Activated CD4-positive, CD25-positive, alpha-beta regulatory T cell treated with anti-CD3 and anti-CD28 coated beads, Interleukin-2, amount 50 U/mL, for 16 hours (primary cell): Measurements from ENCODE around the gene LRTM2.
A peak's percentile ranks its signal among the peaks of the same experiment; 100 is the strongest.

Experiments used
- DNase-seq: peaks from one replicate; pipeline ENCODE4 v3.0.0-alpha.2; 2020; ENCODE audit warnings: low read depth, low spot score

The LRTM2 gene

DNA sequence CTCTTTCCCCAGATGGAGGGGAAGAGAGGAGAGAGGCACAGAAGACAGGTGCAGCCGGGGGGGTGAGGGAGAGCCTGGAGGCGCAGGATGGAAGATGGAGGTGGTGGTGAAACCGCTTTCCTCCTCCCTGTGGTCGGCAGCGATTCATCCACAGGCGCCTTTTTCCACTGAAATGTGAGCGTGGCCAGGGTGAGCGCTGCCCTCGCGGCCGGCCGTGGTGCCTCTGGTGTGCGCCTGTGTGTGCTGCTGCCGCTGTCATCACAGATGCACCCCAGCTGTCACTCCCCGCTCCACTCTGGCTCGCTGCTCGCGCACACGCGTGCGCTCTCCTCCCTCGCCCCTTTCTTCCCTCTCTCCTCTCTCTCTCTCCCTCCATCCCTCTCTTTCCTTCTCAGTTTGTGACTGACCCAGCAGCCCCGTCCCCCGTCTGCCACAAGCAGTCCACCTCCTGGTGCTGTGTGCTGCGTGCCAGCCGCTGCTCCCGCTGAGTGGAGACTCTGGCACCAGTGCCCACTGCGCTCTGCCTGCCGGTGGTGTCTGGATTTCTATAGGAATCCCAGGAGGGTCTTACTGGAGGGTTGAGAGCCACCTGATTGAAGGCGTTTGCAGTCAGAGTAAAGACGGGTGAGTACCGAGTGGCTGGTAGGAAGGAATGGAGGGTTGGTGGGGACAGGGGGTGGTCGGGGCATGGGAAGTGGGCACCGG lies at the start of gene LRTM2:
Gene LRTM2 (plus strand): TSS at position 375 of the 705 bp plus-strand sequence. CDS start 7,584 bp downstream, outside the sequence.
- DNase-seq, result no peak

DNA sequence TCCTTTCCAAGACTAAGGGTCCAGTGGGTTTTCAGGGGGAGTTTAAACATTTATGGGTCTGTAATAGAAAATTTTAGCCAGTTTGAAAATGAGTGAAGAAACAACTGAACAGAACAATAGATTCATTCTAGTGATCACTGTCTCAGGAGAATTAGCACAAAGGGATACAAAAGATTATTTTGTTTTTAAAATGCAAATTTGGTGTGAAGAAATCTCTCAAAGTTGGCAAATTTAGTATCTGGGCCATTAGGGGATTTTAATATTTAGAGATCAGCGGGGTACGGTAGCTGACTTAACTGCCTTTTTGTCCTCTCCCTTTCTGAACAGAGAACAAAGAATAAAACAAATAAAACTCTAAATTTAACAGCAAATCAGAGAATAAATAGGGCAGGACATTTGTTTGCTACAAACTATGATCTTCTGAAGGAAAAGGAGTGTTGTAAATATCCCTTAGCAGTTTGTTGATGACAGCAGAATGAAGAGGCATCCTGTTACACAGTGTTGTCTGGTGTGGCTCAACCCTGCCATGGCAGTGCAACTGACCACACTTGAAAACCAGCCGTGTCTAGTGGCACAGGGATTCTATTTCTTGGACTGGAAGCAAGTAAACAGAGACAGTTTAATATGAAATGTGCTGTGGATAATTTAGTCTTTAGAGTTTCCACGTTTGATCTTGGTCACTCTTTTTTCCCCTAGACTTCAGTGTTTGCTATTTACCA lies 46.3 kb upstream of the LRTM2 start:
- DNase-seq, result no peak

DNA sequence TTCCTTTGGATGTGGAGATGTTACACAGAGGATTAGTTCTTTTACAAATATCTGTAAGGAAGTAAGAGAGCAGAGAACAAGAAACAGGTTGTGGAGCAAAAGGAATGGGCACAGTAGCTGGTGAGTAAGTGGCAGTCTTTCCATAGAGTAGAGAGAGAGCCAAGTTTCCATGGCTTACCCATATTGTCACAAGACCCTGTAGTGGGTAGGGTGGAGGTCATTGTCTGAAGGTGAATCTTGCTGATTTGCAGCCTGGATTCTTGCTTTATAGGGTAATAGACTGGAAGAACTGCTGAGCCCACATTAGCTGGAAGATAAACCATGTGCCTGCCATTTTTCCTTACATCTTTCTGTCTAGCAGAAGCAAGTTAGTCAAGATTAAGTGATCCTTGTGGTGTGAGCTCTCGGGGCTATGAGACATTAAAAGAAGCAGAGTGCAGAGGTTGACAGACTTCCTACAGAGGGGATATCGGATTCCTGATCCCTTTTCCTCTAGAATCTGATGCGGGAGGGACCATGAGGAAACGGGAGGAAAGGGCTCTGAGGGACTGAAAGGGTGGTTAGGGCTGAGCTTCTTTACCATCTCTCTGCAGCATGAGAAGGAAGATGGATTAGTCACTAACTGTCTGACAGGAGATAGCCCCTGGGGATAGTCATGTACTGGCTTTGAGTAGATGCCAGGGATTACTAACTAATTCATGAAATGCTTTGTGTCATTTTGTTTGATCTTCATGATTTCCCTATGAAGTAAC lies 44.0 kb upstream of the LRTM2 start:
- no peak for DNase-seq

DNA sequence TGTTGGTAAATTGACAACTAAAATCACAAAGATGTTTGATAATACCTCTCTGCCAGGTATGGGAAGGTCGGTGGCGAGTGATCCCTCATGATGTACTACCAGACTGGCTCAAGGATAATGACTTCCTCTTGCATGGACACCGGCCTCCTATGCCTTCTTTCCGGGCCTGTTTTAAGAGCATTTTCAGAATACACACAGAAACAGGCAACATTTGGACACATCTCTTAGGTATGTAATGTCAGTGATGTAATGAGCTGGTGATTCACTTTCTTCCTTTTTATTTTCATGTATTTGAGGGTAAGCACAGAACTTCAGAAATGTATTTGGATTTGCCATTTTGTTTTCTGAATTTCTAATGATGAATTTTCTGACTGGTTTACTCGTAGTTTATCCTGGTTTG lies 42.6 kb upstream of the LRTM2 start:
- DNase-seq, result no peak

DNA sequence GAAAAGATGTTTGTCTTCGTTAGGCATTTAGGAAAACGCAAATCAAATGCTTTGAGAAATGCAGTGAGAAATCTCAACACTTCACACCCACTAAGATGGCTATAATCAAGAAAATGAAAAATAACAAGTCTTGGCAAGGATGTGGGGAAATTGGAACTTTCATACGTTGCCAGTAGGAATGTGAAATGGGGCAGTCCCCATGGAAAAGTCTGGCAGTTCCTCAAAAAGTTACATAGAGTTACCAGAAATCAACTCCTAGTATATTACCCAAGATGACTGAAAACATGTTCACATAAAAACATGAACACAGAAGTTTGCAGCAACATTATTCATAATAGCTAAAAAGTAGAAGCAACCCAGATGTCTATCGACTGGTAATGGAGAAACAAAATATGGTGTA lies 41.5 kb upstream of the LRTM2 start:
- no peak for DNase-seq

DNA sequence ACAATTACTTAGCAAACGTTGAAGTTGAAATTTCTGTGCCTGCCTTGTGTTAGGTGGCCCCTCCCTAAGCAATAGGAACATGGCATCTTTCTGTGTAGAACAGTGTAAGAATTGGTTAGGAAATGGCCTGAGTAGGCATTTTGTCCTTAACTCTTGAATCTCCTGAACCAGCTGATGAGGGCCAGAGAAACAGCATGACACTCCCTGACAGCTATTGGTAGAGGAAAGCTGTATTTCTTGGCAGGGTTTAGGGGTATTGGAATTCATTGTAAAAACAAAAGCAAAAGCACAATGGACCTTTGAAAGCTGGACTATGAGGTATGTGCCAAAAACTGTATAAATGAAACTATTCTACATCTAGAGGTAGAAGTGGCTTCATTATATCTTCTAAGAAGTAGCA lies 40.6 kb upstream of the LRTM2 start:
- DNase-seq, result no peak

DNA sequence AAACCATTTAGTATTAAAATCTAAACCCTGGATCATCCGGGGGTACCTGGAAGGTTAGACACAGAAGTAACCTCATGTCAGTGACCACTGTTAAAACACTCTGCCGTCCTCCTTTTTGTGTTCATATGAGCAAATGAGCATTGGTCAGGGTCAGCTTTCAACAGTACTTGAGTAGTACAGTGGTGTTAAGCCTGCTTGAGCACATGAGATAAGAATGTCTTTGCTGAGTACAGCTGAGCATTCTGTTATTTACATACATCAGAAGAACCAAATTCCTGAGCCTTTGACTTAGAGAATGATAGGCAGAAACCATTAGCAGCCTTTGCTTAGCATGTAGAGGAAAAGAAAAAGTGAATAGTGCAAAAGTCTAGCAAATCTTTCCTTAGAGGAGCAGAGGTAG lies 38.6 kb upstream of the LRTM2 start:
- DNase-seq, result no peak

DNA sequence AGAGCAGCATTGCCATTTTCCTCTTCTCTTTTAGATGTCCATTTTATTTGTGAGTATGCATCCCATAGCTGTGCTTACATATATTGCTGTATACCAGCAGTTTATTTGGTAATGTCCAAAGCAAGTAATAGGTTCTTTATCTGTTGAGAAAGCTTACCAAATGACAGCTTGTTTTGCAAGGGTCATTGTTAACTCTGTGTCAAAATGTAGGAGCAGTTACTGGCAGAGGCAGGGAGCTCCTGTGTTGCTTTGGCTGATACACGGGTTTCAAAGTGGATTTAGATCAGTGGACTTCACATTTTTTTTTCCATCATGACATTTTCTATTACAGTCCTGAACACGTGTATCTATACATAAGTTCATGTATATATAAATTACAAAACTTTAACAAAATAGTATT lies 38.1 kb upstream of the LRTM2 start:
- no peak for DNase-seq

DNA sequence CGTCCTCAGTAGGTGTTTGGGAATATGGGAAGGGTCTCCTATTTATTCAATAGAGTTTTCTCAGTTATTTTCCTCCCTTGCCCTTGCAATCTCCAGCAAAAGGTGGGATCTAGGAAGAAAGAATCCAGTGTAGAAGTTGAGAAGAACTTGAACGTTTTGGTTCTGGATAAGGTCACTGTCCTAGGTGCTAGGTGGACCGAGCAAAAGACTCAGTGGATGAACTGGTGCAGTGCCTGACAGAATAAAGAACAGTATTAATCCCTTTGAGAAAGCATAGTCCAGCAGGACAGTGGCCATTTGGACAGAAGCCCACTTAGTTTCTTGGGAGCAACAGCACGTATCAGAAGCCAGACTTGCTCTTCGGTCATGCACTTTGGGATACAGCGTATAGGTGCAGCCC lies 32.7 kb upstream of the LRTM2 start:
- no peak for DNase-seq

DNA sequence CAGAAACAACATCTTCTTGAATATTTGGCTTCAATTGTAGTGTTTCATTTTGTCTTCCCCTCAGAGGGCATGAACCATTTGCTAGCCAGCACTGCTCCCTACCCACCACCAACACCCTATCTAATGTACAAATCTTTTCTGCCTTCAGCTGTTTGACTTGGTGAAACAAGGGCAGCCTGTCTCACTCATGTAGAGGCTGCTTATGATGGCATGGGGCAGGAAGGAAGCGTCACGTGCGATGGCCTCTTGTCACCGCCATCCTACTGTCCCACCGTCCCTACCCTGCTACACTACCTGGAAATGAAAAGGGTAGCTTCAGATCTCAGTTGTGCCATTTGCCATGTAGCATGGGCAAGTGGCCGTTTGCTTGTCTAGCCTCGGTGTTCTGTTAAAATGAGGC lies 29.9 kb upstream of the LRTM2 start:
- DNase-seq, result no peak

DNA sequence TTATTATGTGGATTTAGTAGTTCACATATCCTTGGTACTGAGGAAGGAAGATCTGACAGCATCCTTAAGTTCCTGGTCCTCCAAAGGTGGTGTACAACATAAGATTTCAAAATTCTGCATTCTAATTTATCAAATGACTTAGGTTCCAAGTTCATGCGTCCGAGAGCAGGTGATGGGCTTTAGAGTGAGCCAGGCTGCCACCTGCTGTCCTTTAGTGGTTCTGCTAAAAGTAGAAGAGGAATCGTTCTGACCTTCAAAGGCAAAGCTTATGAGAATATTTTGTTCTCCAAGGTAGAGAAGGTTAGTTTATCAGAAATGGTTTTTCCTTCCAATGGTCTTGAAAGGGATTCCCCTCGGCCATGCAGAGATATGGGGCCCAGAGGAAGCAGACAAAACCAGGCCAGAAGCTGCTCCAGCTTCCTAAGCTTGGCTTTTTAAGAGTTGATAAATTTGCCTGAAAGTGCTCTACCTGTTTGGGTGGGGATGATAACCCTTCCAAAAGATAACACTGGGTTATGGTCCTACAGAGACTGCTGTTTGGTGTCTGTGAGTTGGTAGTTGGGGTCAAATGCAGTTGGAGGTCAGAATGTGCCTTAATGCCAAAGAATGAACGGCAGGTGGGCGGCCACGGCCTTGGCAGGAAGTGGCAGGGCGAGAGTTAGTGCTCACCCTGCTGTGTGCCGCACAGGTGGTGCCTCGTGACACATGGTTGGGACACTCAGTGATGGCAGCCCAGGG lies 29.1 kb upstream of the LRTM2 start:
- DNase-seq, result no peak

DNA sequence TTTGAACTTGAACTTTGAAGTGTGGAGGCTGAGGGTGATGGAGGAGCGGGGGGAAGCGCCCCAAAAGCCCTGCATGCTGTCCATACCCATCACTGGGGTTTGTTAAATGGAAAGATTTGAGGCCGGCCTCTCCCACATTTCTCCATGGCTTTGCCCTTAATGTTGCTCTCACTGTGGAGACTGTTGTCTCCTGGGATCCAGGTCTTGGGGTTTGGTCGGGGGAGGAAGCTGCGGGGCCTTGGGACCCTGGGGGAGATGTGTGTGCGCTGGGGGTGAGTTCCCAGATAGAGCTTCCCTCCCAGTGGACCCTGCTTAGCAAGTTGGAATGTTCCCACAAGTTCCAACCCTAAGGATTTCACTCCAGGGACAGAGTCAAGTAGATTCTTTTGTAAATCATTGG lies 28.0 kb upstream of the LRTM2 start:
- no peak for DNase-seq

DNA sequence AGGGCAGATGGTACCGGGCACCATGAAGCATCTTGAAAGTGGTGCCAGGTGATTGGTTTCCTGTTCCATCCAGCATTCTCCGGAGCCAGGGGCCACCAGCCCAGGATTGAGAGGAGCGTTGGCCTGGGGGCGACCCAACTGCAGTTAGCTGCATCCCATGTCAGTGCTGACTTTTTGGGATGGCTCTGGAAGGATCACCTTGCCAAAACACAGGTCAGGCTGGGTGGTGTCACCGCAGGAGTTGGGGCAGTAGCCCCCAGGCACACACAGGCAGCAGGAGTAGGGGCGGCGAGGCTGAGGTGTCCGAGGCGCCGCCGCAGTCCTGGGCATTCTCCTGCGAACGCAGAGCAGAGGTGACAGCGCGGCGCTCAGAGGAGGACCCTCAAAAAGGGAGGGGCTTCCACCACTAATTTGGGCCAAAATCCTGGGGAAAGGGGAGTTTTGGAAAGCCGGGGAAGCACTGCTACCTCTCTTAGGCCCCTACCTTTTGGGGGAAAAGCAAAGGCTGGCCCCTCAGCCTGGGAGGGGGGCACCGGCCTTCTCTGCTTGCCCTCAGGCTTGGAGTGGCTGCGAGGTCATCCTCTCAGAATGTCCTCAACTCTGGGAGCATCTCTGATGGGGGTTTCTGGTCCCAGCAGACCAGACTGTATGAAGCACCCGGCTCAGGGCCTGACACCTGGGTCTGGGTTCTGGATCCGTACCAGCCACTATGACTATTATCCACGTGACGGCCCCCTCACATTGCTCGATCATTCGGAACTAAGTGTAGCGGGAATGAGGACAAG lies 26.7 kb upstream of the LRTM2 start:
- no peak for DNase-seq

DNA sequence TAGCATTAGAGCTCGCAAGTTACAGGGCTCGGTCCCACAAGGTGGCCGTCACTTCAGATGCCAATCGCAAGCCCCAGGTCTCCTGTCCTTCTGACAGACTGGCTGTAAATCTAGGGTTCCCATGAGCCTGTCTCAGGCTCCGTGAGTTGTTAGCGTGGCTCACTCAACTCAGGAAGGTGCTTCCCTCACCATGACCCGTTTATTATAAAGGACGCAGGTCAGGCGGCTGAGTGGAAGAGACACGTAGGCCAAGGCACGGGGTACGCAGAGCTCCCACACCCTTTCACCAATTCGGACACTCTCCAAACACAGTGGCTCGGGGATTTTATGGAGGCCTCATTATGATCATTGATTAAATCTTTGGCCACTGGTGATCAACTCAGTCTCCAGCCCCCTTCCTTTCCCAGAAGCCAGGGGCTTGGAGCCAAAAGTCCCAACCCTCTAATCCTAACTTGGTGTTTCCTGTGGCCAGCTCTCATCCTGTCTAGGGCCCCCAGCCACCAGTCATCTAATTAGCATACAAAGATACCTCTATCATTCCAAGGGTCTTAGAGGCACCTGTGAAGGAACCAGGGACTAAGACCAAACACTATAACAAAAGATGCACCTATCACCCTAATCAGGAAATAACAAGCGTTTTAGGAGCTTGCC lies 25.8 kb upstream of the LRTM2 start:
- DNase-seq, result no peak

DNA sequence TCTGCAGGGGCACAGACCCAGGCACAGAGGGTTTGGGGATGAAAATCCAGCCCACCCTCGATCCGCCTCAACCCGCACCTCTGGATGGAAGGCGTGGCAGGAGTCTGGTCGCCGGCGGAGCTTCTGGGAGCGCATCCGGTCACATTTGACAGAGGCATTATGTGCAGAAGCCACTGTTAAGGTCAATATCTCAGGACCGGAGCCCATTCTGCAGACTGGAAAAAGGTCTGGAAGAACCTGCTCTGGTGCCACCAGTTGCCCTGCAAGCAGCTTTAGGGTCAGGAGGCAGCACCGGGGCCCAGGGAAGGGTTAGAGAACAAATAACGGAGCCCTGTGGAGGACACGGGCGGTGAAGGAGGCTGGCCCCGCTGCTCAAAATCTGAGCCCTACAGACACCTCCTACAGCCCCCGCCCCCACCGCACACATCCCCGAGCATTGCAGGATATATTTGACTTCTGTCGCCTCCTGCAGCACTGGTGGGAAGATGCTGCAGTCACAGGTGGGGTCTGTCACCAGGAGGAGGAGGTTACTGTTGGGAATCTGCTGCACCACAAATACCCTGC lies 25.1 kb upstream of the LRTM2 start:
- DNase-seq, result no peak

DNA sequence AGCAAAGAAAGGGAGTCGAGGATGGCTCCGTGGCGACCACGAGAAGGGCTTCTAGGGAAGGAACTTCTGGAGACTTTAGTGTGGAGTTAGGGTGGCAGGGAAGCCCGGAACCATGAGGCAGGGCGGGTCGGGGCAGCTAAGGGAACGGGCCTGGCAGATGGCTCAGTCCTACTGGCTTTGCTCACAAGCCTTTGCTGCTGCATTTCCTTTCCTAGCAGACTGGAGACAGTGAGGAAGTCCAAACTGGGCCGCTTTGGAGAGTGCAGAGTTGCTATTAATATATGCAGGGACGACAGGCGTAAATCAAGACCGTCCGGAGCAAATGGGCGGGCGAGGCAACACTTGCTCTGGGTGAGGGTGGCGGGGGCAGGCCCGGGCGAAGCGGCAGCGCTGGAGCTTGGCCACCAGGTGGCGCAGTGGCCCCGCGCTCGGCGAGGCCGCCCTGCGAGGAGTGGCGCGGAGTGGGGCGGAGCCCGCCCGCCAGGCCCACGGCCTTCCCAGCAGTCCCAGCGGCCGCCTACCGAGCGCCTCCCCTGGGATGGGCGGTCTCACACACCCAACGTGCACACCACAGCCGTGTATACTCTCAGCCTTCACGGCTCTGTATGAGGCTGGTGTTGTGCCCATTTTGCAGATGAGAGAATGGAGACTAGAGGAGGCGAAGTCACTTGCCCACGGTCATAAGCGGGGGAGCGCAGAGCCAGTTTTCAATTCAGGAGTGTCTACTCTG lies 24.4 kb upstream of the LRTM2 start:
- peak; percentile 87 for DNase-seq

DNA sequence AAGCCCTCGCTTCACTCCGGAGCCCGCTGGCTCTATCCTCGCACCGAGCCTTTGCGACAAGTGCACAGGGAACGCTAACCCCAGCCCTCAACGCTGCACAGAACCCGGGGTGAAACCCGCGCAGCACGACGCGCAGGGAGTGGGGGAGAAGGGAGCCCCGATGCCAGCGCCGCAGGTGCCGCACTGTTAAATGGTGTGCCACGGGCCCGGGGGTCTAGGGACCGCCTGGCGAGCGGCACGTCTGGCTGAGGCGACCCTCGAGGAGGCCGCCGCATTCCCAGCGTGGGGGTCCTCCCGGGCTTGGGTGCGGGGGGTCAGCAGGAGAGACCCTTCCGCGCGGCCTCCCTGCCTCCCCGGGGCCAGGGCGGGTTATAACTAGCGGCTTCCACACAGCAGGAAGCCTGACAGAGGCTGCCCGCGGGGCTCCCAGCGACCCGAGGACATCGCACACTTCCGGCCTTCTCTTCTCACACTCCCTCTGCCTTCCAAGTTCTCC lies 23.8 kb upstream of the LRTM2 start:
- DNase-seq, result no peak

DNA sequence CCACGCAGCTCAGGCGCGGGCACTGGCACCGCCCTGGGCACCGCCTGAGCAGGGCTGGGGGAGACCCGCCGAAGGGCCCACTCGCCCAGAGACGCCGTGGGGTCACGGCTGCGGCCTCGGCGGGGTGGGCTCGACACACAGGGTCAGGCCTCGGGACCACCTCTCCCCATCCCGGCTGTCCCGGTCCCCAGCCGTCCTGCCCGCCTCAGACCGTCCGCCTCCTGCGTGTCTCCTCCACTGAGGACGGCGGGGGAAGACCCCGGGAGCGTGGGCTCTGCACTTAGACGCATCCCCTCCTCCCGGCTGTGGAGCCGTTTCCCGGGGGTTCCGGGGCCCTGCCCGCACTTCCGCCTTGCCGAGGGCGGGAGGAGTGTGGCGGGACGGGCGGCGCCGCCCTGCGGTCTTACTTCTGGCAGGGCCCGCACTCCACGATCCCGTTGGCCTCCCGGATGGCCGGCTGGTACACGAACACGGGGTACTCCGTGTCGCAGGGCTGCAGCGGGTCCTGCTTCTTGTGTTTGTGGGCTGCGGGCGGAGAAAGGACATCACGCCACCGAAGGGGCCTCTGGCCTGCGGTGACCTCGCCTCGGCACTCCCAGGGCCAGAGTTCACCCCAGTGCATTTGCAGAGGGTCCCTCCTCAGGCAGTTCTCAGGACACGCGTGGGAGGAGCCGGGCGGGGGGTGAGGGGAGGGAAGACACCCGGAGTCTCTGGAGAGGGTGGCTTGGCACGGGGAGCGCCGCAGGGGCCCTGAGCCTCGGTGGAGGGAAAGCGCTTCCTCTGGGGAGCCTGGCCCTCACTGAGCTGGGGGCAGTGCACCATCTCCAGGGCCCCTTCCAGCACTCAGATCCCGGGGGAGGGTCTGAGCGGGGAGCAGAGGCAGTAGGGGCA lies 23.1 kb upstream of the LRTM2 start:
- DNase-seq, result no peak
